WI38 (cell line): Measurements from ENCODE around the gene CNNM3.

Experiments used
- H3K4me3 ChIP-seq: 2 replicates; pipeline ENCODE4 v1.5.1; 2011; ENCODE audit warnings: low read depth, mild to moderate bottlenecking, control low read depth, low read length
- TF ChIP-seq, protein P1 (sequence below): IDR thresholded peaks from 2 replicates; pipeline ENCODE4 v1.5.1; 2012; ENCODE audit warnings: low read depth, mild to moderate bottlenecking, control low read depth, low read length

The CNNM3 gene

DNA sequence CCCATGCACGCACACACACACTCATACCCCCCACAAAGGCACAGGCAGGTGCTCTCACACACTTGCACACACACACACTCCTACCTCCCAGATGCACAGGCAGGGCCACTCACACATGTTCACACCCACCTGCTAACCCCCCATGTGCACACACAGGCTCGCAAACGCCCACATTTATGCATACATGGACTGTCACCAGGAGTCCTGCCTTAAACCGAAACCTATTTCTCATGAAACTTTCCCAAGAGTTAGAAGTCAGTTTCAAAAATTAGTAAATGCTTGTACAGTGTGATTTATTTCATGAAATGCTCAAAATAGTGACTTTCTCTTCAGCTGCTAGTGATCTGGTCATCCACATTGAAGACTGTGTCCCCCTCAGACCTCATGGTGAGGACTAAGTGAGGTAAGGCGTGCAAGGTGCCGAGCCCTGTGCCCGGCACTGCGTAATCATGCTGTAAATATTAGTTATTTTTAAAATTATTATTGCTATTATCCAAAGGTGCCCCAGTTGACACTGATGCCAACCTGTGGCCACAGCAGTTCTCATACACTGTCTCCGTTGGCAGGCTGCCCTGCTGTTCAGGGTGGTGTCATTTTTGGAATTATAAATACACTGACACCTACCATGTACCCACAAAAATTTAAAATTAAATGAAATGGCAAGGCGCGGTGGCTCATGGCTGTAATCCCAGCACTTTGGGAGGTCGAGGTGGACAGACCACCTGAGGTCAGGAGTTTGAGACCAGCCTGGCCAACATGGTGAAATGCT lies 43.0 kb upstream of the CNNM3 start:
- TF ChIP-seq, protein P1, sequence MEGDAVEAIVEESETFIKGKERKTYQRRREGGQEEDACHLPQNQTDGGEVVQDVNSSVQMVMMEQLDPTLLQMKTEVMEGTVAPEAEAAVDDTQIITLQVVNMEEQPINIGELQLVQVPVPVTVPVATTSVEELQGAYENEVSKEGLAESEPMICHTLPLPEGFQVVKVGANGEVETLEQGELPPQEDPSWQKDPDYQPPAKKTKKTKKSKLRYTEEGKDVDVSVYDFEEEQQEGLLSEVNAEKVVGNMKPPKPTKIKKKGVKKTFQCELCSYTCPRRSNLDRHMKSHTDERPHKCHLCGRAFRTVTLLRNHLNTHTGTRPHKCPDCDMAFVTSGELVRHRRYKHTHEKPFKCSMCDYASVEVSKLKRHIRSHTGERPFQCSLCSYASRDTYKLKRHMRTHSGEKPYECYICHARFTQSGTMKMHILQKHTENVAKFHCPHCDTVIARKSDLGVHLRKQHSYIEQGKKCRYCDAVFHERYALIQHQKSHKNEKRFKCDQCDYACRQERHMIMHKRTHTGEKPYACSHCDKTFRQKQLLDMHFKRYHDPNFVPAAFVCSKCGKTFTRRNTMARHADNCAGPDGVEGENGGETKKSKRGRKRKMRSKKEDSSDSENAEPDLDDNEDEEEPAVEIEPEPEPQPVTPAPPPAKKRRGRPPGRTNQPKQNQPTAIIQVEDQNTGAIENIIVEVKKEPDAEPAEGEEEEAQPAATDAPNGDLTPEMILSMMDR, result no peak
- no peak overlapping the region for H3K4me3 ChIP-seq

DNA sequence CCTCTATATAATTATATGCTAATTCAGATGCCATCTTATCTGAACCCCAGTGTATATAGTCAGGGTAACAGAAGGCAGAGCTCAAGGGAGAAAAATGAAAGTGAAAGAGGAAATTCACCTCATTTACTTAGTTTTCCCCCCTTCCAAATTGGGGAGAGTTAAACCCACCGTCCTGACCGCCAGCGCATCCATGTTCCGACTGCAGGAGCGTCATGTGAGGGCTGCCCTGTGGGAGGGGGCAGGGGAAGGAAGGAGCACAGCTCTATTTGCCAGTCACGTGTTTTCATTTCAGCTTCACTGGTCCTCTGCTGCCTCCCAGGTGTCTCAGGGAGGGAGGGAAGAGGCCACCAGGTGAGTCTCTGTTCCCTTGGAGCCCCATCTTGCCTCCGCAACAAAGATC lies 42.1 kb upstream of the CNNM3 start:
- no peak overlapping the region for H3K4me3 ChIP-seq
- TF ChIP-seq, protein P1, result no peak

DNA sequence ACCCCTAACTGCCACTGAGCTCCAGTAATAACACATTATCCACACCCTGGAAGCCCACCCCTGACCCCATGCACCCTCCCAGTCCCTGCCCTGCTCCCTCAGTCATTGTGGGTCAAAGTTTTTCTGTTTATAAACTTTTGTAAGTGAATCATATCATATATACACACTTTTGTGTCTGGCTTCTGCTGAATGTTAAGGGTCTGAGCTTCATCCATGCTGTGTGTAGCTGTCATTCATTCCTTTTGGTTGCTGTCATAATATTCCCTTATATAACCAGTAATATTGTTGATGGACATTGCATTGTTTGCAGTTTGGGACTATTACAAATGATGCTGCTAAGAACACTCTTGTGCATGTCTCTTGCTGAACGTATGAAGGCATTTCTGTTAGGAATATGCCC lies 40.9 kb upstream of the CNNM3 start:
- no peak overlapping the region for H3K4me3 ChIP-seq
- TF ChIP-seq, protein P1, result no peak

DNA sequence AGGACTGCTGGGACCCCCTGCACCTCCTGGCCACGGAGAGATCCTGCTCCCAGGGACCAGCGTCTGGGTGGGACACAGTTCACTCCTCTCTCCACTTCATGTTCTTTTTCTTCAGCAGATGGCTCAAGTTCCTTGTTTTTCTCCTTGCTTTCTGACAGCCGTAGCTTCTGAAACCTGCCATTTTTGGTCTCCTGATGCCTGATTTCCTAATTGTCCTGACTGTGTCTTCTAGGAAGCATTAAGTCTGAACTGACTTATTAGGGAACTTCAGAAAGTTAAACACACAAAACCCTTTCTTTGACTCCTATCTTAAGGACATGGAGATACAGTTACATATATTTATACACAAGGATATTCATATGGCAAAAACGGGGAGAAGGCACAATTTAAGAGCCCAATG lies 32.7 kb upstream of the CNNM3 start:
- H3K4me3 ChIP-seq, result no peak overlapping the region
- TF ChIP-seq, protein P1, result no peak

DNA sequence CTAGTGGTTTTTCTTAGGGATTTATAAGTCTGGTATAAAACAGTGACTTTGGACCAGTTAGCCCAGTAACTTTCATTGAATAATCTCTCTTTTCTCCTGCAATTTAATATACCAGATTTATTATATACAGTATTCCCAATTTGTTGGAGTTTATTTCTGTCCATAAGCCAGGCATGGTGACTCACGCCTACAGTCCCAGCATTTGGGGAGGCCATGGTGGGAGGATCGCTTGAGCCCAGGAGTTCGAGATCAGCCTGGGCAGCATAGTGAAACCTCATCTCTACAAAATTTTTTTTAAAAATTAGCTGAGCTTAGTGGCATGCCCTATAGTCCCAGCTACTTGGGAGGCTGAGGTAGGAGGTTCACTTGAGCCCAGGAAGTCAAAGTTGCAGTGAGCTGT lies 28.7 kb upstream of the CNNM3 start:
- H3K4me3 ChIP-seq, result no peak overlapping the region
- TF ChIP-seq, protein P1, result no peak

DNA sequence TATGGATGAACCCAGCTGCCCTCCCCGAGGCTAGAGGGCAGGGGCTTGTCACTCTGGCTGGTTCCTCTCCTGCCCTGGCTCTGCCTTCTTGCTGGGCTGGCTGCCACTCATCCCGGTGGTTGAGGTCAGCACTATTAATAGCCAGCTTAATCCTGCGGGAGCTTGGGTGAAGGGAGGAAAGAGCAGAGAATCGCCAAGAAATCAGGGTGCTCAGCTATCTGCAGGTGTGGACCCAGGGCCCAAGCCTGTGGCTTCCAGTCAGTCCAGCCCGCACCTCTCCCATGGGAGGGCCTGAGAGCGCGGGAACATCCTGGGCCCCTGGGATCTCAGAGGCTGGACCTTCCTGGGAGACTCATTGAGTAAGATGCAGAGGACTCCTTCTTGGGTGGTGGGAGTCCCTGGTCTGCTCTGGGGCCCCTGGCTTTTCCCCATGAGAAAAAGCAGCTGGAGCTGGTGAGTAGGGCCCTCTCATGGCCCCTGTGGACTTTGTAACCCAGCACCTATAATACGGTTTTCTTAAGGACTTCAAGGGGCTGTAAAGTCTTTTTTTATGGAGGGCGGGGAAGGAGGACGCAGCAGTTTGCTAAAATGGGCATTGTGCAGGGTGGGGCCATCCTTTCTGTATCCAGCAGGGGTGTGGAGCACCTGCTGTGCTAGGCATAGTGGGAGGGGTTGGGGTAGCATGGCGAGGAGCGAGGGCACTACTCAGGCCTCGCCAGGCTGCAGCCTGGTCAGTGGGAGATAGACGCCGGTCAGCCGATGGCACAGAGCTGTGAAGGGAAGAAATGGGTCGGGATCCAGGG lies 27.4 kb upstream of the CNNM3 start:
- TF ChIP-seq, protein P1, result no peak
- no peak overlapping the region for H3K4me3 ChIP-seq

DNA sequence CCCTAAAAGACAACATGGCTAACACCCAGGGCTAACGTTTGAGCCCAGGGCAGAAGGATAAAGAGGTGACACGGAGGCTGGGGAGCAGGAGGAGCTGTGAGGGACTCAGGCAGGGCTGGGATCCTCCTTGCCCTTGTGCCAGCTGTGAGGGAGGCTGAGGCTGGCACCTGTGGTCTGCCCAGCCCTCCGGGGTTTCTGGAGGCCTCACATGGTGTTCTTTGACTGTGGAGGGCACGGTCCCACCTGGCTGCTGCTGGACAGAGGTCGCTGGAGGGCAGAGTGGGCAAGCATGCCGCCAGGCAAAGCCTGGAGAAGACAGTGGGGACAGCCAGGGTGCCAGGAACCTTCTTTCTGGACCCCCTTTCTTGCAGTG lies 26.8 kb upstream of the CNNM3 start:
- TF ChIP-seq, protein P1, result no peak
- no peak overlapping the region for H3K4me3 ChIP-seq
